Hepatocyte (in vitro differentiated cells): ENCODE measurements around the gene DHX16. TPM values are rescaled to one million over a fixed set of nuclear protein-coding genes. Genes with fewer than 3 reads are reported as not detected.

Experiments used
- DNase-seq: peaks from one replicate; pipeline ENCODE4 v3.0.0-alpha.2; 2016; ENCODE audit warnings: low spot score
- H2AFZ ChIP-seq: fragments of 200-600 bp; sonication (generic); 2 replicates; pipeline ENCODE4 v1.6.0; 2016; ENCODE audit warnings: antibody characterized with exemption, mild to moderate bottlenecking
- H3K27ac ChIP-seq: fragments of 200-600 bp; sonication (generic); 2 replicates; pipeline ENCODE4 v1.5.1; 2016; ENCODE audit warnings: mild to moderate bottlenecking
- H3K27me3 ChIP-seq: fragments of 200-600 bp; sonication (generic); 2 replicates; pipeline ENCODE4 v1.6.1; 2016
- H3K36me3 ChIP-seq: fragments of 200-600 bp; sonication (generic); replicated peaks from 2 replicates; pipeline ENCODE4 v1.5.1; 2016; ENCODE audit warnings: low read depth; ENCODE audit not compliant: insufficient read depth
- H3K4me1 ChIP-seq: fragments of 200-600 bp; sonication (generic); 2 replicates; pipeline ENCODE4 v1.5.1; 2016; ENCODE audit warnings: mild to moderate bottlenecking, moderate library complexity; ENCODE audit not compliant: insufficient read depth
- H3K4me2 ChIP-seq: fragments of 200-600 bp; sonication (generic); 2 replicates; pipeline ENCODE4 v1.6.0; 2016
- H3K4me3 ChIP-seq: fragments of 200-600 bp; sonication (generic); 2 replicates; pipeline ENCODE4 v1.5.1; 2016; ENCODE audit warnings: mild to moderate bottlenecking
- H3K79me2 ChIP-seq: fragments of 200-600 bp; sonication (generic); 2 replicates; pipeline ENCODE4 v1.6.0; 2017; ENCODE audit warnings: mild to moderate bottlenecking
- H3K9me2 ChIP-seq: fragments of 200-600 bp; sonication (generic); replicated peaks from 2 replicates; pipeline ENCODE4 v1.6.0; 2017; ENCODE audit warnings: mild to moderate bottlenecking; ENCODE audit not compliant: insufficient read depth
- H3K9me3 ChIP-seq: fragments of 200-600 bp; sonication (generic); 2 replicates; pipeline ENCODE4 v1.5.1; 2016; ENCODE audit warnings: low read depth, mild to moderate bottlenecking
- H4K20me1 ChIP-seq: fragments of 200-600 bp; sonication (generic); 2 replicates; pipeline ENCODE4 v1.6.0; 2016; ENCODE audit warnings: mild to moderate bottlenecking; ENCODE audit not compliant: insufficient read depth, poor library complexity, severe bottlenecking
- EZH2 ChIP-seq: fragments of 200-600 bp; sonication (generic); IDR thresholded peaks from 2 replicates; pipeline ENCODE4 v1.6.1; 2016; ENCODE audit warnings: antibody characterized with exemption, mild to moderate bottlenecking, borderline replicate concordance
- EZH2phosphoT487 ChIP-seq: fragments of 200-600 bp; sonication (generic); IDR thresholded peaks from one replicate; pipeline ENCODE4 v1.6.1; 2018; ENCODE audit warnings: antibody characterized with exemption, mild to moderate bottlenecking, low read depth, moderate library complexity; ENCODE audit not compliant: unreplicated experiment, severe bottlenecking
- WGBS: methylation state at CpG from one replicate; pipeline ENCODE4 v1.1.6; 2016; ENCODE audit warnings: low lambda C conversion rate; ENCODE audit errors: missing lambda C conversion rate; 5-methylcytosine and 5-hydroxymethylcytosine counted together
- polyA plus RNA-seq: library from polyadenylated mRNA; unstranded; fragments of >200 nt; fragmentation: Nextera tagmentation; extraction: Ambion mirVana; gene quantifications from 2 replicates; pipeline ENCODE4 v1.2.1, GENCODE V29; 2016
- total RNA-seq: library from RNA; depleted of rRNA; stranded (reverse); fragments of >200 nt; gene quantifications from 2 replicates; pipeline ENCODE4 v1.2.3, GENCODE V29; 2014
- TF ChIP-seq, protein P1 (sequence below): fragments of 200-600 bp; sonication (generic); IDR thresholded peaks from 2 replicates; pipeline ENCODE4 v1.5.1; 2016; ENCODE audit warnings: antibody characterized with exemption, mild to moderate bottlenecking; ENCODE audit not compliant: poor library complexity

DHX16 gene
- total and polyA plus RNA-seq, 2 experiments from 2014 or later, result 19.4 to 28.4 TPM

DNA sequence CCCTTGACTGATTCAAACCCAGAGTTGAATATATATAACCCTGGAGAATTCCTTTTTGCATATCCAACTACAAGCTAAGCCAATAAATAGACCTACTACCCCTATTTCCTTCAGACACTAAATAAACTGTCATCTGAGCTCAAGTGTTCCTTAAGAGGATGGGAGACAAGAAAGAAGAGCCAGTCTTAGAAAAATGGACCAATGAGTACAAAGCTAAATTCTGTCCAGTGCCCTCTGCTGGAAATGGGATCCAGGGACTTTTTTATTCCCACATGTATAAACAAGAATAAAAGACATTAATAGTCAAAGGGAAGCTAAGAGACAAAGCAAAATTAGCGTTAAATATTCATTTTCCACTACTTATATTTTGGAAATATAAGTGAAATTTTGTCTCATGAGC, 60.6 kb downstream of the DHX16 start:
- H3K9me3 ChIP-seq, result no peaks in the 10 kb centered on the region
- H3K79me2 ChIP-seq, result peaks cover 31% of the 10 kb centered on the region
- no peak overlapping the region for H3K4me2 ChIP-seq
- H3K9me2 ChIP-seq, result no peaks in the 10 kb centered on the region
- H3K36me3 ChIP-seq, result peaks cover 6% of the 10 kb centered on the region
- TF ChIP-seq, protein P1, sequence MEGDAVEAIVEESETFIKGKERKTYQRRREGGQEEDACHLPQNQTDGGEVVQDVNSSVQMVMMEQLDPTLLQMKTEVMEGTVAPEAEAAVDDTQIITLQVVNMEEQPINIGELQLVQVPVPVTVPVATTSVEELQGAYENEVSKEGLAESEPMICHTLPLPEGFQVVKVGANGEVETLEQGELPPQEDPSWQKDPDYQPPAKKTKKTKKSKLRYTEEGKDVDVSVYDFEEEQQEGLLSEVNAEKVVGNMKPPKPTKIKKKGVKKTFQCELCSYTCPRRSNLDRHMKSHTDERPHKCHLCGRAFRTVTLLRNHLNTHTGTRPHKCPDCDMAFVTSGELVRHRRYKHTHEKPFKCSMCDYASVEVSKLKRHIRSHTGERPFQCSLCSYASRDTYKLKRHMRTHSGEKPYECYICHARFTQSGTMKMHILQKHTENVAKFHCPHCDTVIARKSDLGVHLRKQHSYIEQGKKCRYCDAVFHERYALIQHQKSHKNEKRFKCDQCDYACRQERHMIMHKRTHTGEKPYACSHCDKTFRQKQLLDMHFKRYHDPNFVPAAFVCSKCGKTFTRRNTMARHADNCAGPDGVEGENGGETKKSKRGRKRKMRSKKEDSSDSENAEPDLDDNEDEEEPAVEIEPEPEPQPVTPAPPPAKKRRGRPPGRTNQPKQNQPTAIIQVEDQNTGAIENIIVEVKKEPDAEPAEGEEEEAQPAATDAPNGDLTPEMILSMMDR, result peak; percentile 44
- TF ChIP-seq EZH2, result no peak
- H3K4me1 ChIP-seq, result peaks cover 13% of the 10 kb centered on the region
- H2AFZ ChIP-seq, result no peak overlapping the region
- no peak for DNase-seq
- peak overlapping the region; percentile 87 for H3K27ac ChIP-seq
- peaks cover 32% of the 10 kb centered on the region for H4K20me1 ChIP-seq
- H3K27me3 ChIP-seq, result no peaks in the 10 kb centered on the region
- WGBS, result 82% methylated on average over 1 of the region's 1 CpG
- H3K4me3 ChIP-seq, result no peak overlapping the region

DNA sequence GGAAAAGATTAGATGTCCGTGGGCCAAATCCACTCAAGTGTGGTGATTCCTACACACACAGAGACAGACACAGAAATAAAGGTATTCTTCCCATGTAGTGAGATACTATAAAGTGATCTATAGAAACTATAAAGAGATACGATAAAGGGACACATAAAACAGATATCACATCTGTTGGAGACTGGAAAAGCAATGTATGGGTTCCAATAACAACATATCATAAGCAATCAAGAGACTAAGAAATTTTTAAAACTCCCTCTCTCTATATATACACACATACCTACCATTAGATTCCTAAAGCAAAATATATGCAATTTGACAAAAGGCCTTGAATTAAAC, 61.0 kb downstream of the DHX16 start:
- no peak for DNase-seq
- Histone ChIP-seq H3K27me3 (no peaks in the 10 kb centered on the region), H3K36me3 (peaks cover 6% of the 10 kb centered on the region), H3K27ac (peak overlapping the region; percentile 87), H3K9me3 (no peaks in the 10 kb centered on the region), H3K4me2 (no peak overlapping the region), H3K4me1 (peaks cover 13% of the 10 kb centered on the region), H3K4me3 (no peak overlapping the region), H4K20me1 (peaks cover 32% of the 10 kb centered on the region), H2AFZ (no peak overlapping the region), H3K79me2 (peaks cover 30% of the 10 kb centered on the region), H3K9me2 (no peaks in the 10 kb centered on the region)
- TF ChIP-seq, protein P1, result no peak
- TF ChIP-seq EZH2phosphoT487 (no peak), EZH2 (no peak)
- WGBS, result 80% methylated on average over 2 of the region's 2 CpGs

DNA sequence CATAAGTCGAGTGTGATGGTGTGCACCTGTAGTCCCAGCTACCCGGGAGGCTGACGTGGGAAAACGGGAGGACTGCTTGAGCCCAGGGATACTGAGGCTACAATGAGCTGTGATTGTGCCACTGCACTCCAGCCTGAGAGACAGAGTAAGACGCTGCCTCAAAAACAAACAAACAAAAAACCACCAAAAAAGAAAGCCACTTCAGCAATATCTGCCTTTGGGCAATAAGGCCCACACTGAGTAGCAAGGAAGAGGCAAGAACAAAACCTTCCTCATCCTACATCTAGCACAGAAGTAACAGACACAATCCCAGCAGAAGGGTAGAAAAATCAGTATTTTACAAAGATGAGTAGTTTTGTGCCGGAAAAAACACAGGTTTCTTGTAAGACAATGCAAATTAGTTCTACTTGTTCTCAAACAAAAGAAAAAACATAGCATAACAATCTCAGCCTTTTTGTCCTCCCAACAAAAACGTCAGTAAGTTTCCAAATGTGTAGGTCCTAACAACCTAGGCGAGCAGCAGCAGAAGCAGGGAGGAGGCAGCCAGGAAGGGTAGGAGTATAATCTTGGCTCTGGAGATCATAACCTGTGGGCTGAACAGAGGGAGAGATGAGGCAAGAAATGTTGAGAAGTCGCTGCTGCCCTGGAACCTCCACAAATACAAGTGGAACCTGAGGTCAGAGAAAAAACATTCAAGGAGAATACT, 61.5 kb downstream of the DHX16 start:
- WGBS, result 91% methylated on average over 9 of the region's 9 CpGs
- peaks cover 25% of the 10 kb centered on the region for H3K79me2 ChIP-seq

More for the DNA sequence above, 61.5 kb downstream of the DHX16 start:
- Histone ChIP-seq H2AFZ (no peak overlapping the region), H3K9me2 (no peaks in the 10 kb centered on the region), H3K36me3 (peaks cover 1% of the 10 kb centered on the region), H3K4me3 (no peak overlapping the region), H3K27ac (no peak overlapping the region), H4K20me1 (peaks cover 33% of the 10 kb centered on the region), H3K4me2 (no peak overlapping the region), H3K9me3 (no peaks in the 10 kb centered on the region), H3K4me1 (peaks cover 13% of the 10 kb centered on the region), H3K27me3 (no peaks in the 10 kb centered on the region)
- TF ChIP-seq EZH2phosphoT487, result no peak
- TF ChIP-seq, protein P1, result no peak
- TF ChIP-seq EZH2, result no peak
- no peak for DNase-seq
